GM12872 (cell line): ENCODE results near the gene FBLN7.

Experiments used
- CTCF ChIP-seq: IDR thresholded peaks from 3 replicates; pipeline ENCODE4 v1.5.1; 2011; ENCODE audit warnings: low read depth, mild to moderate bottlenecking, low read length, moderate library complexity; ENCODE audit not compliant: insufficient read depth

FBLN7 gene

GRCh38 chr2:112217854-112218253 lies 79.7 kb downstream of the FBLN7 start:
- no peak for TF ChIP-seq CTCF

- no peak for TF ChIP-seq CTCF
Observed at GRCh38 chr2:112220186-112220585, 82.0 kb downstream of the FBLN7 start.

- no peak for TF ChIP-seq CTCF
Observed at GRCh38 chr2:112220831-112221230, 82.6 kb downstream of the FBLN7 start.

- no peak for TF ChIP-seq CTCF
Observed at GRCh38 chr2:112229348-112229747, 91.2 kb downstream of the FBLN7 start.

- no peak for TF ChIP-seq CTCF
Observed at GRCh38 chr2:112230371-112230770, 92.2 kb downstream of the FBLN7 start.
